GM19372 (cell line): ENCODE results near the gene CRLF1.

Source experiments
- ATAC-seq: cut with Tn5 transposase; IDR thresholded peaks from one replicate; pipeline ENCODE4 v1.9.1; 2021; ENCODE audit warnings: mild to moderate bottlenecking, low read depth, moderate library complexity; ENCODE audit not compliant: unreplicated experiment

The CRLF1 gene

GRCh38 chr19:18566953-18567352, 39.6 kb downstream of the CRLF1 start:
- no peak for ATAC-seq

- no peak for ATAC-seq
Measured at GRCh38 chr19:18562086-18562485, 44.5 kb downstream of the CRLF1 start.

- no peak for ATAC-seq
Measured at GRCh38 chr19:18559685-18560084, 46.9 kb downstream of the CRLF1 start.

- ATAC-seq: no peak
Measured at GRCh38 chr19:18558604-18559003, 48.0 kb downstream of the CRLF1 start.

- no peak for ATAC-seq
Measured at GRCh38 chr19:18558202-18558555, 48.4 kb downstream of the CRLF1 start.

GRCh38 chr19:18557411-18558201, 49.0 kb downstream of the CRLF1 start, which contains the start of gene KXD1:
Gene KXD1, plus strand, starts transcription at chr19:18557870. Its CDS starts 4,187 bp downstream, at chr19:18562057.
- peak; percentile 95 for ATAC-seq

- ATAC-seq: no peak
Measured at GRCh38 chr19:18551631-18552030, 55.0 kb downstream of the CRLF1 start.

- ATAC-seq: peak; percentile 49
Measured at GRCh38 chr19:18543814-18544475, 62.7 kb downstream of the CRLF1 start.
